C1 segment of cervical spinal cord (tissue), 14 donors: Measurements from ENCODE around the gene CD84.
"Not testable (repeated sequence)": the region's sequence is repeated elsewhere in the genome, so short reads cannot be mapped to it uniquely, and the experiment has no call there.

Source experiments
- DNase-seq, 14 donors: peaks; one replicate each; lab custom pipeline; 2025; lab: John Stamatoyannopoulos, UW

Gene CD84

GRCh38 chr1:160517519-160517918 is 61.8 kb downstream of the CD84 start:
- DNase-seq, result not testable (repeated sequence)

- not testable (repeated sequence) for DNase-seq
Observed at GRCh38 chr1:160515908-160516307, 63.4 kb downstream of the CD84 start.

GRCh38 chr1:160504651-160505050 is 74.6 kb downstream of the CD84 start:
- DNase-seq, result no peak

- DNase-seq, result no peak
Observed at GRCh38 chr1:160503087-160503486, 76.2 kb downstream of the CD84 start.

- DNase-seq, result no peak
Observed at GRCh38 chr1:160500321-160500990, 78.8 kb downstream of the CD84 start.

GRCh38 chr1:160499631-160500030 is 79.7 kb downstream of the CD84 start:
- DNase-seq, result no peak

GRCh38 chr1:160498301-160499065 is 80.8 kb downstream of the CD84 start:
- DNase-seq, result not testable (repeated sequence)

GRCh38 chr1:160496334-160496733 is 83.0 kb downstream of the CD84 start:
- DNase-seq, result no peak

- DNase-seq, result no peak
Observed at GRCh38 chr1:160494620-160495019, 84.7 kb downstream of the CD84 start.

- no peak for DNase-seq
Observed at GRCh38 chr1:160492617-160493016, 86.7 kb downstream of the CD84 start.

- DNase-seq, result no peak
Observed at GRCh38 chr1:160491981-160492380, 87.3 kb downstream of the CD84 start.
